ENCODE results near the gene PADI3.

Gene PADI3

DNA sequence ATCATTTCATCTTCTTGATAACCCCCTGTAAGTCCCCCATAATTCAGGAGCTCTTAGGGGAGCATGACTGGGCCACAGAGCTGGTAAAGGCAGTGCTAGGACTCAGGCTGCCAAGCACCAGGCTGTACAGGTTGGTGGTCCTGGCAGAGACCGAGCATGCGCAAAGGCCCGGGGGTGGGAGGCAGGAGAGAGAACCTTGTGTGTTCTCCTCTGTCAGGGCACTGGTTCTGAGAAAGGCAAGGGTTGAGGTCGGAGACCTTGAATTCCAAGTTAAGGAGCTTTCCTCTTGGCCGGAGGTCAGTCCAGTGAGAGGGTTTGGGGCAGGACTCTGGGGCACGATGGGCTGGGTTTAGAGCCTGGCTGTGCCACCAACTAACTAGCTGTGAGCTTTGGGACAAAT is 23.2 kb downstream of the PADI3 start:
- DNase-seq (ENCODE audit: low read depth in 2 of 2) = no peak

DNA sequence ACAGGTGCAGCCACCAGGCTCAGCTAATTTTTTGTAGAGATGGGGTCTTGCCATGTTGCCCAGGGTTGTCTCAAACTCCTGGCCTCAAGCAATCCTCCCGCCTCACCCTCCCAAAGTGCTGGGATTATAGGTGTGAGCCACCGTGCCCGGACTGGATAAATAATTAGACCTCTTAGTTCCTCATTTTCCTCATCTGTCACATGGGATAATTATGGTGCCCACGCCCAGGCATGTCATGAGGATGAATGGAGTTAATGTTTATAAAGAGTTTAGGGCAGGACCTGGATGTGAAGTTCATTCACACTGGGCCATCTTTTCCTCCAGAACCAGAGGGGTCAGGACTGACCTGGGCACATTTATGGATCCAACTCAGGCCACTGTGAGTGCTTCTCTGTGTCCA is 23.7 kb downstream of the PADI3 start:
- no peak for DNase-seq (ENCODE audit: low read depth in 2 of 2)

DNA sequence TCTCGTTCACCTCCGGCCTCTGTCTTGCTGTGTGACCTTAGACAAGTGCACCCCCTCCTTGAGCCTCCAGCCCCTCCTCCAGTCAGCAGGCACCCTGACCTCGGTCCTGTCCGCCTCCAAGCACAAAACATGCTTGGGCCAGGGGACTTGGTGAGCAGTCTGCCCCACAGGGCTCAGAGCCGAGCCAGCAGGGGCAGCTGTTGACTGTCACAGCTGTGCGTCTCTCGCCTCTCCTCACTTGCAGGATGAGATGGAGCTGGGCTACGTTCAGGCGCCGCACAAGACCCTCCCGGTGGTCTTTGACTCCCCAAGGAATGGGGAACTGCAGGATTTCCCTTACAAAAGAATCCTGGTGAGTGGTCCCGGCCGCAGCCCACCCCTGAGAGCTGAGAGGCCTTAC is 24.2 kb downstream of the PADI3 start:
- no peak for DNase-seq (ENCODE audit: low read depth in 2 of 2)

- DNase-seq (ENCODE audit: low read depth in 2 of 2) = no peak
Observed at GRCh38 chr1:17274186-17275170, 25.6 kb downstream of the PADI3 start.

GRCh38 chr1:17276568-17276967 is 27.7 kb downstream of the PADI3 start:
- no peak for DNase-seq (ENCODE audit: low read depth in 2 of 2)

GRCh38 chr1:17277511-17278159 is 28.7 kb downstream of the PADI3 start:
- no peak for DNase-seq (ENCODE audit: low read depth in 2 of 2)

GRCh38 chr1:17278996-17279830 is 30.3 kb downstream of the PADI3 start:
- DNase-seq (ENCODE audit: low read depth in 2 of 2) = no peak

DNA sequence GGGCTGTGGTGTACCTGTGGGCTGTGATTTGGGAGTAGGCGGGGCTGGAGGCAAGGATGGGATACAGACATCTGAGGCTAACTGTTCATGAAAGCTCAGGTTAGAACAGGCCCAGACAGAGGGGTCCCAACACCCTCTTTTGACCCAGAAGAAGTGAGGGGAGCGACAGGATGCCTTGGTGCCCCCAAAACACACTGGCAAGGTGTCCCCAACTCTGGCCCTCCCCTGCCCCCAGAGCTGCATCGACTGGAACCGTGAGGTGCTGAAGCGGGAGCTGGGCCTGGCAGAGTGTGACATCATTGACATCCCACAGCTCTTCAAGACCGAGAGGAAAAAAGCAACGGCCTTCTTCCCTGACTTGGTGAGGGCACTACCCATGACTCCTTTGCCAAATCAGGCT is 31.5 kb downstream of the PADI3 start:
- DNase-seq (ENCODE audit: low read depth in 2 of 2) = no peak

DNA sequence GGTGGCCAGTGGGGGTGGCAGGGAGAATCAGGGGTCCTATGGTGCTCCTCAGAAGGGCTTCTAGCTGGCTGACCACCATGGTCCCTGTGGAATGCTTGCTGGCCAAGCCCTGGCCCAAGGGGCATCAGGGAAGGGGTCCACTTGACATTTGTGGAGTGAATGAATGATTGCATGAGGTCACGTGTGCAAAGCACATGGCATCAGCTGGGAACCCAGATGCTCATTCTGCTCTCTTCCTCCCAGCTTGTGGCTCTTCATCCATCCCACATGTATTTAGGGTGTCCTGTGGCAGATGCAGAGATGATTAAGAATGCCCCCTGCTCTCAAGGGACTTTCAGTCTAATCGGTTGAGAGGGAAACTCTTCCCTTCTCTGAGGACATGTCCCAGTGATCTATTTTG is 32.0 kb downstream of the PADI3 start:
- DNase-seq (ENCODE audit: low read depth in 2 of 2) = no peak

DNA sequence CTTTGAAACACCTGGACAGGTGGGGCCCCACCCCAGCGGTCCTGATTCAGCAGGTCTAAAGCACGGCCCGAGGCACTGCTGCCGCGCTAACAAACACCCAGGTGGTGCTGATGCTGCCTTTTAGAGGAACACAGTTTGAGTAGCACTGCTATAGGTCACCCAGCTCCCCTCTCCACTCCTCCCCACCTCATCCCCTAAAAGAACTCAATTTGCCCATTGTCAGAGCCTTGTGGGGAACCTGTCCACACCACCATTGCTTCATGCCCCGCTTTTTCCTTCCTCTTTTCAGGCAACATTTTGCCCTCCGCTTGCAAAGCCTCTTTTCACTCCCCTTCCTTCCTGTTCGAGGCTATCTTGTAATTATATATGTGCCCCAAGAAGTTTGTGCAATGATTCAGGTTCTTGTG is 32.9 kb downstream of the PADI3 start:
- DNase-seq (ENCODE audit: low read depth in 2 of 2) = no peak

DNA sequence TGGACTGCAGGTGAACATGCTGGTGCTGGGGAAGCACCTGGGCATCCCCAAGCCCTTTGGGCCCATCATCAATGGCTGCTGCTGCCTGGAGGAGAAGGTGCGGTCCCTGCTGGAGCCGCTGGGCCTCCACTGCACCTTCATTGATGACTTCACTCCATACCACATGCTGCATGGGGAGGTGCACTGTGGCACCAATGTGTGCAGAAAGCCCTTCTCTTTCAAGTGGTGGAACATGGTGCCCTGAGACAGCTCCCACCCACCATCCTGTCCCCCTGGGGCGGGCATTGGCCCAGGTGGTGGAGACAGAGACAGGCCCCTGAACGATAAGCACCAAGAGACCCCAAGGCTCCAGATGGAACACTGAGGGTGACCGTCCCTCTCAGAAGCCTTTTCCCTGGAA is 33.9 kb downstream of the PADI3 start:
- no peak for DNase-seq (ENCODE audit: low read depth in 2 of 2)

DNA sequence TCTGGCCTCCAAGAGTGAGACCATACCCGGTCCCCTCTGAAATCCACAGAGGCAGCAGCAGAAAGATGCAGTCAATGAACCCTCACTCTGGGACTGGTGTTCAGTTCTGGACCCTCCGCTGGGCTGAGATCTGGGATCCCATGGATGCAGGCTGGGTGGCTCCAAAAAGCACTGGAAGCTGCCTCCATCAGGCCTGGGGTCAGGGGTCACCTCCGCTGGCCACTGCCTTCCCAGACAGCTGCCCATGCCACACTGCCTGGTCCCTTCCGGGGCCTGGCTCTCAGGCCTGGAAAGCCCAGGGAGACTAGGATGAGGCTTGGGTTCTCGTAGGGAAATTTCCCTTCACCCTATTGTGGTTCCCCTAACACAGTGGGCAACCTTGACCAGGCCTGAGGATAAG is 37.7 kb downstream of the PADI3 start:
- no peak for DNase-seq (ENCODE audit: low read depth in 2 of 2)

DNA sequence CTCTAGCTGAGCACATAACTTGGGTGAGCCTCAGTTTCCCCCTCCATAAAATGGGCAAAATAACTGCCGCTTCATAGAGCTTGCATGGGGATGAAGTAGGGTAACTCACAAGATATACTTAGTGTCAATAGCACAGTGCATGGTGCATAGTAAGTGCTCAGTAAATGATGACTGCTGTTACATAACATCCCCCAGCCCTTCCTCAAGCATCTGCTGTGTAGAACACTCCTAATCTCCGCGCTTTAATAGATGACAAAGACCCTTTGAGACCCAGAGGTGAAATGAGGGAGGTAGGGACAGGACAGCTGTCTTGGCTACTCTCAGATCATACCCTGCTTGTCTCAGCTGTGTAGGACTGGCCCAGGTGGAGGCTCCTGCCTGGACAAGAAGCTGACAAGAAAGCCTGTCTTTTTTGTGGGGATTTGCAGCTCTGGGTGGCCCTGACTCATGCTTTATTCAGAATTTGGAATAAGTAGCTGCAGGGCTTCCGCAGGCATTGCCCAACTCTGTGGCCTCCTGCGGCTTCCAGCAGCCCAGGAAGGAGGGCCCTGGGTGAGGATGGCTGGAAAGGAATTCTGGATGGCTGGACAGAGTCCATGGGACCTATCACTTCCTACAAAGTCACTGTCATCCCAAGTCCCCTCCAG is 38.4 kb downstream of the PADI3 start:
- DNase-seq (ENCODE audit: low read depth in 2 of 2) = no peak

DNA sequence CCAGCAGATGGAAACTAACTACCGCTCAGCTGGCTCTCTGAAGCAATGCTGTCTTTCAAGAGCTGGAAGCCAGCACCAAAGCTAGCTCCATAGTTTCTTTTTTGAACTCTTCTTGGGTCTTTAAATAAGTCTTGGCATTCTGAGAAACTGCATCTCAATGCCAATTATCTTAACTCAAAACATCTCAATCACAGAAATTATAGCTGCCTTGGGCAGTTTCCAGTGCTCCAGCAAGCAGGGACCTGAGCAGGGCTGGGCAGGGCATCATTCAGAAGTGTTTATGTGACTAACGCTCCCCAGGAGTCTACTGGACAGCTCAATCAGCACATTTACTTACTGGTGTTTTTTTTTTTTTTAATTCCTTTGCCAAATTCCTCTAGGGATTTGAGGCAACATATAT is 40.8 kb downstream of the PADI3 start:
- no peak for DNase-seq (ENCODE audit: low read depth in 2 of 2)

- DNase-seq (ENCODE audit: low read depth in 2 of 2) = no peak
Observed at GRCh38 chr1:17290553-17290952, 41.7 kb downstream of the PADI3 start.

GRCh38 chr1:17292299-17293160 is 43.6 kb downstream of the PADI3 start:
- no peak for DNase-seq (ENCODE audit: low read depth in 2 of 2)

GRCh38 chr1:17293681-17294425 is 45.0 kb downstream of the PADI3 start:
- no peak for DNase-seq (ENCODE audit: low read depth in 2 of 2)

DNA sequence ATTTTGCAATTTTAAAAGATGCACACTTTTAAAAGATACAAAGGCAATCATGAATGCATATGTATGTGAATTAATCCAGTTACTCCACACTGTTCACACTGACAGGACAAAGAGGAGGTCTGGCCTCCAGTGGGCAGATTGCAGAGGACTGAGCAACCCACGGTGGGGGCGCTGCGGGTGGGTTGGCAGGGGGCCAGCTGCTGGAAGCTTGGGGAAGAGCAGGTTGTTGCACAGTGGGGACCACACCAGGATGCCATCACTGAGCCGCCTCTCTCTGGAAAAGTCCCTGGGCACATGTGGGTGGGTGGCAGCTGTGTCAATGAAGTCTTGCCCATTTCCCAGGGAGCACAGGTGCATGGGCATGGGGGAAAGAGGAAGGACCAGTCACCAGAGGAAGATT is 46.4 kb downstream of the PADI3 start:
- DNase-seq (ENCODE audit: low read depth in 2 of 2) = no peak

DNA sequence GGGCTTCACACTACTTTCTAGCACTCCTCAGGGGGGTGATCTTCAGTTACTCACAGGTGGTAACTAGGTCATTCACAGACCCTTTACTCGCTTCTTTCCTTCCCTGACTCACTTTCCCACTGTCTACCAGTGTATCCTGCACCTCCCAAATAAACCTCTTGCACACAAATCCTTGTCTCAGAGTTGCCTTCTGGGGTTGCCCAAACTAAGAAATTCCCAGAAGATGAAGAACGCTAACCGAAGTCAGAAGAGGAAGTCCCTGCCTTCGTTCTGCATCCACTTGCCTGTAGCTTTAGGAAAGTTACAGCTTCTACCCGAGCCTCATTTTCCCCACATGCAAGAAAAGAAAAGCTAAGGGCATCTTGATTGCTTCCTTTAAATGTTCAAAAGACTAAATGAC is 47.2 kb downstream of the PADI3 start:
- DNase-seq (ENCODE audit: low read depth in 2 of 2) = no peak

DNA sequence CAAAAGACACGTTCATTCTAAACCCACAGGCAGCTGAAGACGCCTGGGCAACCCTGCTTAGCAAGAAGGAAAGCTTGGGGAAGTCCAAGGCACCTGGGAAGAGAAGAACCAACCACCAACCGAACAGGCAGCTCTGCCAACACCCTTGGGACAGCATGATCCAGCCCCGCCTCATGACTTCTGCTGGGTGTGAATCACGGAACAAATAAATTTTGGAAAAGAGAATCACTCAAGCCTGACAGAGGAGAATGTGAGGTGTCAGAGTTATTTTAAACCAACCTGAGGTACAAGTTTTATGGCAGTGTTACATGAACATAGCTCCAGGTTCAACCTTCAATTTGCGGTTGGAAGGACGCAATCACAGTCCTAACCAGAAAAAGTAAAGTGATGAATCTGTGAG is 49.1 kb downstream of the PADI3 start:
- DNase-seq (ENCODE audit: low read depth in 2 of 2) = no peak

Measured in stimulated activated CD8-positive, alpha-beta memory T cell treated with anti-CD3 and anti-CD28 coated beads, Interleukin-15, amount 100 ng/mL, for 4 hours (primary cell).